Measurements from ENCODE around the gene MAP3K10.

MAP3K10 gene

GRCh38 chr19:40229926-40230417, 38.7 kb downstream of the MAP3K10 start:
- no peak for DNase-seq (ENCODE audit: low read depth)
- no peak overlapping the region for H3K4me3 ChIP-seq (ENCODE audit: control insufficient read depth, low read depth, low read length)
- no peak for TF ChIP-seq CTCF (IDR thresholded peaks at IDR 0.05; ENCODE audit: control insufficient read depth, insufficient read depth, low read depth, low read length, missing control alignments)

- DNase-seq (ENCODE audit: low read depth) = no peak
- H3K4me3 ChIP-seq (ENCODE audit: control insufficient read depth, low read depth, low read length) = no peak overlapping the region
- no peak for TF ChIP-seq CTCF (IDR thresholded peaks at IDR 0.05; ENCODE audit: control insufficient read depth, insufficient read depth, low read depth, low read length, missing control alignments)
Measured at GRCh38 chr19:40231057-40231456, 39.8 kb downstream of the MAP3K10 start.

- no peak overlapping the region for H3K4me3 ChIP-seq (ENCODE audit: control insufficient read depth, low read depth, low read length)
- no peak for DNase-seq (ENCODE audit: low read depth)
- TF ChIP-seq CTCF (IDR thresholded peaks at IDR 0.05; ENCODE audit: control insufficient read depth, insufficient read depth, low read depth, low read length, missing control alignments) = no peak
Measured at GRCh38 chr19:40231544-40232424, 40.6 kb downstream of the MAP3K10 start.

GRCh38 chr19:40232479-40232878, 41.3 kb downstream of the MAP3K10 start:
- DNase-seq (ENCODE audit: low read depth) = no peak
- no peak overlapping the region for H3K4me3 ChIP-seq (ENCODE audit: control insufficient read depth, low read depth, low read length)
- TF ChIP-seq CTCF (IDR thresholded peaks at IDR 0.05; ENCODE audit: control insufficient read depth, insufficient read depth, low read depth, low read length, missing control alignments) = no peak

GRCh38 chr19:40232949-40233810, 42.0 kb downstream of the MAP3K10 start:
- no peak for DNase-seq (ENCODE audit: low read depth)
- no peak for TF ChIP-seq CTCF (IDR thresholded peaks at IDR 0.05; ENCODE audit: control insufficient read depth, insufficient read depth, low read depth, low read length, missing control alignments)

GRCh38 chr19:40233811-40234389, 42.7 kb downstream of the MAP3K10 start:
- TF ChIP-seq CTCF (IDR thresholded peaks at IDR 0.05; ENCODE audit: control insufficient read depth, insufficient read depth, low read depth, low read length, missing control alignments) = no peak
- DNase-seq (ENCODE audit: low read depth) = no peak
- no peak overlapping the region for H3K4me3 ChIP-seq (ENCODE audit: control insufficient read depth, low read depth, low read length)

More at GRCh38 chr19:40232949-40233810, 42.0 kb downstream of the MAP3K10 start:
- no peak overlapping the region for H3K4me3 ChIP-seq (ENCODE audit: control insufficient read depth, low read depth, low read length)
